ENCODE measurements around the gene PTHLH. TPM values are rescaled to one million over a fixed set of nuclear protein-coding genes. Genes with fewer than 3 reads are reported as not detected.

Gene PTHLH
- total RNA-seq = 0.21 TPM
- long read RNA-seq = 0 reads

DNA sequence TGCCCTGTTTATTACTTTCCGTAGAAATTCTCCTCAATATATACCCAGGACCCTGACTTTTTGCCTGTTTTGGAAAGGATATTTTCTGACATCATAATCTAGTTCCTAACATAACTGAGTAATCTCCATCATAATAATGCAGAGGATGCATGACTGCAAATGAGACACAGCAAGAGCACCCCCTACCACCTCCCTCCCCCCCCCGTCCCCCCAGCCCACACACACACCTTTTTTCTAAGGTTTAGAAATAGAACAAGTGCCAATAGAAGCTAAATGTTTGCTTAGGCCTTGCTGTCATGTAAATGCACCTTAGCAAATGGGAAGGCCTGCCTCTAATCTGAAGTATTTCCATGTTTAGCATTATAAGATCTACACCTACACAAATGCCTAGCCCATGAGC lies at the start of gene PTHLH:
Gene PTHLH (minus strand): TSS at position 13 of the 400 bp plus-strand sequence. CDS start 3,239 bp downstream, outside the sequence.
- no peak for ATAC-seq
- peaks cover 88% of the 10 kb centered on the region for H3K27me3 ChIP-seq (ENCODE audit: low read depth)
- intact Hi-C loops (cut with DNase I) = no loop called here
- no peaks in the 10 kb centered on the region for H3K9me3 ChIP-seq
- peaks cover 30% of the 10 kb centered on the region for H3K4me1 ChIP-seq
- H3K36me3 ChIP-seq = no peaks in the 10 kb centered on the region
- H3K27ac ChIP-seq = no peak within 1 kb of the TSS
- DNase-seq = no peak
- no peak within 1 kb of the TSS for H3K4me3 ChIP-seq
- TF ChIP-seq, protein P1, sequence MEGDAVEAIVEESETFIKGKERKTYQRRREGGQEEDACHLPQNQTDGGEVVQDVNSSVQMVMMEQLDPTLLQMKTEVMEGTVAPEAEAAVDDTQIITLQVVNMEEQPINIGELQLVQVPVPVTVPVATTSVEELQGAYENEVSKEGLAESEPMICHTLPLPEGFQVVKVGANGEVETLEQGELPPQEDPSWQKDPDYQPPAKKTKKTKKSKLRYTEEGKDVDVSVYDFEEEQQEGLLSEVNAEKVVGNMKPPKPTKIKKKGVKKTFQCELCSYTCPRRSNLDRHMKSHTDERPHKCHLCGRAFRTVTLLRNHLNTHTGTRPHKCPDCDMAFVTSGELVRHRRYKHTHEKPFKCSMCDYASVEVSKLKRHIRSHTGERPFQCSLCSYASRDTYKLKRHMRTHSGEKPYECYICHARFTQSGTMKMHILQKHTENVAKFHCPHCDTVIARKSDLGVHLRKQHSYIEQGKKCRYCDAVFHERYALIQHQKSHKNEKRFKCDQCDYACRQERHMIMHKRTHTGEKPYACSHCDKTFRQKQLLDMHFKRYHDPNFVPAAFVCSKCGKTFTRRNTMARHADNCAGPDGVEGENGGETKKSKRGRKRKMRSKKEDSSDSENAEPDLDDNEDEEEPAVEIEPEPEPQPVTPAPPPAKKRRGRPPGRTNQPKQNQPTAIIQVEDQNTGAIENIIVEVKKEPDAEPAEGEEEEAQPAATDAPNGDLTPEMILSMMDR (IDR thresholded peaks at IDR 0.05) = no peak

DNA sequence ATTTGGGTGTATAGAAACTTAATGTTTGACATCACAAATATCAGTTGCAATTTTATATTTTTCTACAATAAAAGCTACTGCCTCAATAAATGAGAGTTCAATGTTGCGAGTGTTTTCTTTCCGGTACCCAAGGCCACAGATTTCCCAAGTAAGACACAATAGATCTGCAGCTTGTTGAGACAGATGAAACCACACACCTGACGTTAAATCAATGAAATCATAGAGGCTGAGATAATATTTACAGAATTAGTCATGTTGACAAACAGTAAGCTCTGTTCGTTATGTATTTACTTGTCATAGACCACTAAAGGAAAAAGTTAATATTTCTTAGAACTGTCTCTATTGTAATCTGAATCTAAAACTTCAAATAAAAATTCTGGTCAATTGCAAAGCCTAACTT lies 49.2 kb upstream of the PTHLH start:
- intact Hi-C loops (cut with DNase I) = no loop called here
- Histone ChIP-seq H3K4me3 (no peak overlapping the region), H3K9me3 (no peaks in the 10 kb centered on the region), H3K4me1 (no peaks in the 10 kb centered on the region), H3K27me3 (ENCODE audit: low read depth) (no peaks in the 10 kb centered on the region), H3K27ac (no peak overlapping the region), H3K36me3 (no peaks in the 10 kb centered on the region)
- ATAC-seq (no peak), DNase-seq (no peak)
- TF ChIP-seq, protein P1 (IDR thresholded peaks at IDR 0.05) = no peak

DNA sequence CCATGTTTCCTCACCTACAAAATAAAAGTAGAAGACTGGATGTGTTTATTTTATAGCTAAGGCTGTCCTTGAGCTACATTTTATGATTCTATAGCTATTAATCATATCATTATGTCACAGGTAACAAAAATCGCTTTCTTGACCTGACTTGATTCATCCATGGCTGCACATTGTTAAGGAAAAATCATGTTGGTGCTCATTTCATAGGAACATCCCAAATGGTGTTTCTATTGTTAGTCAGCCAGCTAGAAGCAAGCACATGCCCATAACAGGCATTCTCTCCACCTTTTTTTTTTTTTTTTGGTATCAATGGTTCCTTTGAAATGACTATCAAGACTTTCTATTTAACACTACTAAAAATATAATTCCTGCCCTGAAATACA lies 45.3 kb upstream of the PTHLH start:
- TF ChIP-seq, protein P1 (IDR thresholded peaks at IDR 0.05) = no peak
- intact Hi-C loops (cut with DNase I) = no loop called here
- no peak for ATAC-seq

DNA sequence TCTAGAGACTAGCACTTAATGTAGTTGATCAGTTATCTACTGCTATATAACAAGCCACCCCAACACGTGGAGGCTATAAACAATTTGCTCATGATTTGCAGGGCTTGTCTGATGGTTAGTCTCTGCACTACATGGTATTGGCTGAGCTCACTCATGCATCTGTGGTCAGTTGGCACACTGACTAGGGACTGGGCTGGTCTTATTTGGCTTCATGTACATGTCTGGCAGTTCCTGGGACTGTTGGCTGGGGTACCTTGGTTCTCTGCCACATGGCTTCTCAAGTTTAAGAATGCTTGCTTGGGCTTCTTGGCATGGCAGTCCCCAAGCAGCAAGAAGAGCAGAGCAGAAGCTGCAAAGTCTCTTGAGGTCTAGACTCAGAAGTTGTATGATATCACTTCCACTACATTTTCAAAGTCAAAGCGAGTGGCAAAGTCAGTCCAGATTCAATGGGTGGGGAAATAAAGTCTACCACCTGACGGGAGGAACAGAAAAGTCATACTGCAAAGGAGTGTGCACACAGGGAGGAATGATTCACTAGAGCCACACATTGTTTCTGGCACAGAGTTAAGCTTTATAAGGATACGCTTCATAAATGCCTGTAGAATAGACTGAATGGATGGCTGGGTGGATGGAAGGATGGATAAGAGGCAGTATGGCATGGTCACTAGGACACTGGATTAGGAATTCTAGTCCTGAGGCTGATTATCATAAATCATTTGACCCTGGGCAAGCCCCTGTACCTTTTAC lies 44.8 kb upstream of the PTHLH start:
- no peaks in the 10 kb centered on the region for H3K4me1 ChIP-seq
- DNase-seq (no peak), ATAC-seq (no peak)
- TF ChIP-seq, protein P1 (IDR thresholded peaks at IDR 0.05) = no peak
- no peak overlapping the region for H3K4me3 ChIP-seq
- H3K9me3 ChIP-seq = no peaks in the 10 kb centered on the region
- H3K27me3 ChIP-seq (ENCODE audit: low read depth) = no peaks in the 10 kb centered on the region
- no peaks in the 10 kb centered on the region for H3K36me3 ChIP-seq
- intact Hi-C loops (cut with DNase I) = no loop called here
- no peak overlapping the region for H3K27ac ChIP-seq

More for the DNA sequence above, 45.3 kb upstream of the PTHLH start:
- no peaks in the 10 kb centered on the region for H3K27me3 ChIP-seq (ENCODE audit: low read depth)
- DNase-seq = no peak
- no peak overlapping the region for H3K27ac ChIP-seq
- H3K4me1 ChIP-seq = no peaks in the 10 kb centered on the region
- no peaks in the 10 kb centered on the region for H3K36me3 ChIP-seq
- no peaks in the 10 kb centered on the region for H3K9me3 ChIP-seq
- no peak overlapping the region for H3K4me3 ChIP-seq

DNA sequence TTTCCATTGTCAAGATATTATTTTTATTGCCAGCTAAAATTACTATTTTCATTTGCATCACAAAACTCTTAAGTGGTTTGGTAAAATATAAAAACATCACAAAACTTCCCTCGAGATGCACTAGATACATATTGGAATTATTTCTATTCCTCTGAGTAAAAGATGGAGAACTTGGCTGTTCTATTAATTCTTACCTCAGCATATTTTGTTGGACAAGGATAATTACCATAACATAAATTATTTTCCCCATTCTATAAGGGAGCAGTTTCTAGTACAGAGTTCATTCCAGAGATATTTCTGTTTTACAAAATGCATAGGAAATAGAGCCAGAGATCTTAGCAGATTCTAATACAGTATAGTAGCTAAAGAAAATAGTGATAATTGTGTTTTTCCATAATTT lies 42.6 kb upstream of the PTHLH start:
- no peaks in the 10 kb centered on the region for H3K27me3 ChIP-seq (ENCODE audit: low read depth)
- no peaks in the 10 kb centered on the region for H3K4me1 ChIP-seq
- TF ChIP-seq, protein P1 (IDR thresholded peaks at IDR 0.05) = no peak
- no peak overlapping the region for H3K27ac ChIP-seq
- H3K36me3 ChIP-seq = no peaks in the 10 kb centered on the region
- intact Hi-C loops (cut with DNase I) = no loop called here
- H3K9me3 ChIP-seq = no peaks in the 10 kb centered on the region
- no peak overlapping the region for H3K4me3 ChIP-seq
- ATAC-seq (no peak), DNase-seq (no peak)
